Ishikawa (cell line): ENCODE results near the gene SAA1.

ENCODE experiments used
- CEBPB ChIP-seq: IDR thresholded peaks from 2 replicates; pipeline ENCODE4 v1.6.1; 2012
- CREB1 ChIP-seq: IDR thresholded peaks from 2 replicates; pipeline ENCODE4 v1.6.1; 2012; ENCODE audit warnings: low read depth
- FOXM1 ChIP-seq: IDR thresholded peaks from 2 replicates; pipeline ENCODE4 v1.6.1; 2012; ENCODE audit warnings: low read depth, borderline replicate concordance
- NFIC ChIP-seq: IDR thresholded peaks from 2 replicates; pipeline ENCODE4 v1.6.1; 2012
- RAD21 ChIP-seq: IDR thresholded peaks from 2 replicates; pipeline ENCODE4 v1.6.1; 2012; ENCODE audit warnings: low read depth
- TAF1 ChIP-seq: IDR thresholded peaks from 2 replicates; pipeline ENCODE4 v1.6.1; 2012; ENCODE audit warnings: low read depth, mild to moderate bottlenecking
- TCF12 ChIP-seq: IDR thresholded peaks from 2 replicates; pipeline ENCODE4 v1.6.1; 2012; ENCODE audit warnings: low read depth
- TEAD4 ChIP-seq: IDR thresholded peaks from 2 replicates; pipeline ENCODE4 v1.6.1; 2012
- YY1 ChIP-seq: IDR thresholded peaks from 2 replicates; pipeline ENCODE4 v1.6.1; 2012; ENCODE audit warnings: low read depth
- ZBTB7A ChIP-seq: IDR thresholded peaks from 2 replicates; pipeline ENCODE4 v1.6.1; 2012; ENCODE audit warnings: low read depth
- TF ChIP-seq, protein P1 (sequence below): IDR thresholded peaks from 2 replicates; pipeline ENCODE4 v1.6.1; 2012
- TF ChIP-seq, protein P2 (sequence below): IDR thresholded peaks from 2 replicates; pipeline ENCODE4 v1.6.1; 2012; ENCODE audit warnings: low read depth, mild to moderate bottlenecking

DNA sequence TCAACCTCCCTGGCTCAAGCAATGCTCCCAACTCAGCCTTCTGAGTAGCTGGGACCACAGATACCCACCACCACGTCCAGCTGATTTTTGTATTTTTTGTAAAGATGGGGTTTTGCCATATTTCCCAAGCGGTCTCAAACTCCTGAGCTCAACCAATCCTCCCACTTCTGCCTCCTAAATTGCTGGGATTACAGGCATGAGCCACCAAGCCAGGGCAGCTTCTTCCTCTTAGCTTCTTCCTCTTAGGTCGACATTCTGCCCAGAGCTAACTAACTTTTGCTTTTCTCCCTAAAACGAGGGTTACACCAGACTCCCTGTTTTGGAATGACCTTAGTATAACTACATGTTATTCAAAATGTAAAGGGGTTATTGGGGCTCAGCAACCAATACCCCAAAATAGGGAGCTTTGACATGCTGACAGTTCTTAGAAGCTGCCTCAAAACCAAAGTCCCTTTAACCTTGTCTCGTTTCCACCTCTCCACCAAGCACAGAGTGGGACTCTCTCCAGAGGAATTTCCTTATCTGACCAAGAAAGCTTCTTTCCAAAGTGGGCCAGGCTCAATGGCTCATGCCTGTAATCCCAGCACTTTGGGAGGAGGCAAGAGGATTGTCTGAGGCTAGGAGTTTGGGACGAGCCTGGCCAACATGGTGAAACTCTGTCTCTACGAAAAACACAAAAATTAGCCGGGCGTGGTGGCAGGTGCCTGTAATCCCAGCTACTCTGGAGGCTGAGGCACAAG lies 48.9 kb downstream of the SAA1 start:
- TF ChIP-seq TCF12 (no peak), TEAD4 (no peak), TAF1 (no peak), NFIC (no peak), RAD21 (no peak), YY1 (no peak), CEBPB (no peak), FOXM1 (no peak), CREB1 (no peak), ZBTB7A (no peak)
- TF ChIP-seq, protein P1, sequence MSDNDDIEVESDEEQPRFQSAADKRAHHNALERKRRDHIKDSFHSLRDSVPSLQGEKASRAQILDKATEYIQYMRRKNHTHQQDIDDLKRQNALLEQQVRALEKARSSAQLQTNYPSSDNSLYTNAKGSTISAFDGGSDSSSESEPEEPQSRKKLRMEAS: no peak
- TF ChIP-seq, protein P2, sequence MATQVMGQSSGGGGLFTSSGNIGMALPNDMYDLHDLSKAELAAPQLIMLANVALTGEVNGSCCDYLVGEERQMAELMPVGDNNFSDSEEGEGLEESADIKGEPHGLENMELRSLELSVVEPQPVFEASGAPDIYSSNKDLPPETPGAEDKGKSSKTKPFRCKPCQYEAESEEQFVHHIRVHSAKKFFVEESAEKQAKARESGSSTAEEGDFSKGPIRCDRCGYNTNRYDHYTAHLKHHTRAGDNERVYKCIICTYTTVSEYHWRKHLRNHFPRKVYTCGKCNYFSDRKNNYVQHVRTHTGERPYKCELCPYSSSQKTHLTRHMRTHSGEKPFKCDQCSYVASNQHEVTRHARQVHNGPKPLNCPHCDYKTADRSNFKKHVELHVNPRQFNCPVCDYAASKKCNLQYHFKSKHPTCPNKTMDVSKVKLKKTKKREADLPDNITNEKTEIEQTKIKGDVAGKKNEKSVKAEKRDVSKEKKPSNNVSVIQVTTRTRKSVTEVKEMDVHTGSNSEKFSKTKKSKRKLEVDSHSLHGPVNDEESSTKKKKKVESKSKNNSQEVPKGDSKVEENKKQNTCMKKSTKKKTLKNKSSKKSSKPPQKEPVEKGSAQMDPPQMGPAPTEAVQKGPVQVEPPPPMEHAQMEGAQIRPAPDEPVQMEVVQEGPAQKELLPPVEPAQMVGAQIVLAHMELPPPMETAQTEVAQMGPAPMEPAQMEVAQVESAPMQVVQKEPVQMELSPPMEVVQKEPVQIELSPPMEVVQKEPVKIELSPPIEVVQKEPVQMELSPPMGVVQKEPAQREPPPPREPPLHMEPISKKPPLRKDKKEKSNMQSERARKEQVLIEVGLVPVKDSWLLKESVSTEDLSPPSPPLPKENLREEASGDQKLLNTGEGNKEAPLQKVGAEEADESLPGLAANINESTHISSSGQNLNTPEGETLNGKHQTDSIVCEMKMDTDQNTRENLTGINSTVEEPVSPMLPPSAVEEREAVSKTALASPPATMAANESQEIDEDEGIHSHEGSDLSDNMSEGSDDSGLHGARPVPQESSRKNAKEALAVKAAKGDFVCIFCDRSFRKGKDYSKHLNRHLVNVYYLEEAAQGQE: no peak
